COLO668 (cell line): Measurements from ENCODE around the gene FOSL1.
A peak's percentile ranks its signal among the peaks of the same experiment; 100 is the strongest.
"Not testable (repeated sequence)": the region's sequence is repeated elsewhere in the genome, so short reads cannot be mapped to it uniquely, and the experiment has no call there.

Source experiments
- DNase-seq: peaks from one replicate; lab custom pipeline; 2025; ENCODE audit not compliant: unreplicated experiment; lab: John Stamatoyannopoulos, UW

The FOSL1 gene

GRCh38 chr11:65896034-65896999, 3.9 kb downstream of the FOSL1 start:
- no peak for DNase-seq

- no peak for DNase-seq
These were observed 4.7 kb downstream of the FOSL1 start for GRCh38 chr11:65895482-65895981.

GRCh38 chr11:65894034-65894591, 6.1 kb downstream of the FOSL1 start:
- DNase-seq: no peak

- no peak for DNase-seq
These were observed 7.4 kb downstream of the FOSL1 start for GRCh38 chr11:65892661-65893317.

- not testable (repeated sequence) for DNase-seq
These were observed 8.0 kb downstream of the FOSL1 start for GRCh38 chr11:65892137-65892540.

- peak; percentile 70 for DNase-seq
These were observed 8.7 kb downstream of the FOSL1 start for GRCh38 chr11:65891219-65892136.

GRCh38 chr11:65890324-65891218, 9.6 kb downstream of the FOSL1 start, which contains the start of gene CCDC85B:
Gene CCDC85B (plus strand): TSS chr11:65890673. CDS start chr11:65890784, 111 bp downstream.
- DNase-seq: peak; percentile 98

- peak; percentile 97 for DNase-seq
These were observed 11.9 kb downstream of the FOSL1 start, which contains the start of gene FIBP for GRCh38 chr11:65888163-65888814. Gene FIBP (minus strand): TSS chr11:65888471. CDS start chr11:65888418, 53 bp downstream.

- DNase-seq: no peak
These were observed 12.4 kb downstream of the FOSL1 start for GRCh38 chr11:65887723-65888162.

GRCh38 chr11:65886826-65887722, 13.1 kb downstream of the FOSL1 start:
- DNase-seq: no peak

GRCh38 chr11:65885808-65886536, 14.2 kb downstream of the FOSL1 start:
- DNase-seq: no peak

GRCh38 chr11:65885231-65885630, 15.0 kb downstream of the FOSL1 start:
- DNase-seq: no peak

- peak; percentile 75 for DNase-seq
These were observed 15.5 kb downstream of the FOSL1 start for GRCh38 chr11:65884716-65885092.

- DNase-seq: no peak
These were observed 16.1 kb downstream of the FOSL1 start for GRCh38 chr11:65883786-65884715.

GRCh38 chr11:65883058-65883761, 17.0 kb downstream of the FOSL1 start:
- DNase-seq: no peak
